AG09309 (cell line): ENCODE measurements around the gene CGRRF1.

Experiments used
- DNase-seq: peaks from one replicate; pipeline ENCODE4 v3.0.0-alpha.2; 2010; ENCODE audit warnings: low read depth
- H3K4me3 ChIP-seq: 2 replicates; pipeline ENCODE4 v1.5.1; 2011; ENCODE audit warnings: mild to moderate bottlenecking, low read depth, low read length, moderate library complexity; ENCODE audit not compliant: control insufficient read depth
- TF ChIP-seq, protein P1 (sequence below): IDR thresholded peaks from 2 replicates; pipeline ENCODE4 v1.5.1; 2011; ENCODE audit warnings: mild to moderate bottlenecking, low read depth, low read length, inconsistent platforms; ENCODE audit not compliant: insufficient read depth, control insufficient read depth; ENCODE audit errors: missing control alignments

Gene CGRRF1, protein sequence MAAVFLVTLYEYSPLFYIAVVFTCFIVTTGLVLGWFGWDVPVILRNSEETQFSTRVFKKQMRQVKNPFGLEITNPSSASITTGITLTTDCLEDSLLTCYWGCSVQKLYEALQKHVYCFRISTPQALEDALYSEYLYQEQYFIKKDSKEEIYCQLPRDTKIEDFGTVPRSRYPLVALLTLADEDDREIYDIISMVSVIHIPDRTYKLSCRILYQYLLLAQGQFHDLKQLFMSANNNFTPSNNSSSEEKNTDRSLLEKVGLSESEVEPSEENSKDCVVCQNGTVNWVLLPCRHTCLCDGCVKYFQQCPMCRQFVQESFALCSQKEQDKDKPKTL

DNA sequence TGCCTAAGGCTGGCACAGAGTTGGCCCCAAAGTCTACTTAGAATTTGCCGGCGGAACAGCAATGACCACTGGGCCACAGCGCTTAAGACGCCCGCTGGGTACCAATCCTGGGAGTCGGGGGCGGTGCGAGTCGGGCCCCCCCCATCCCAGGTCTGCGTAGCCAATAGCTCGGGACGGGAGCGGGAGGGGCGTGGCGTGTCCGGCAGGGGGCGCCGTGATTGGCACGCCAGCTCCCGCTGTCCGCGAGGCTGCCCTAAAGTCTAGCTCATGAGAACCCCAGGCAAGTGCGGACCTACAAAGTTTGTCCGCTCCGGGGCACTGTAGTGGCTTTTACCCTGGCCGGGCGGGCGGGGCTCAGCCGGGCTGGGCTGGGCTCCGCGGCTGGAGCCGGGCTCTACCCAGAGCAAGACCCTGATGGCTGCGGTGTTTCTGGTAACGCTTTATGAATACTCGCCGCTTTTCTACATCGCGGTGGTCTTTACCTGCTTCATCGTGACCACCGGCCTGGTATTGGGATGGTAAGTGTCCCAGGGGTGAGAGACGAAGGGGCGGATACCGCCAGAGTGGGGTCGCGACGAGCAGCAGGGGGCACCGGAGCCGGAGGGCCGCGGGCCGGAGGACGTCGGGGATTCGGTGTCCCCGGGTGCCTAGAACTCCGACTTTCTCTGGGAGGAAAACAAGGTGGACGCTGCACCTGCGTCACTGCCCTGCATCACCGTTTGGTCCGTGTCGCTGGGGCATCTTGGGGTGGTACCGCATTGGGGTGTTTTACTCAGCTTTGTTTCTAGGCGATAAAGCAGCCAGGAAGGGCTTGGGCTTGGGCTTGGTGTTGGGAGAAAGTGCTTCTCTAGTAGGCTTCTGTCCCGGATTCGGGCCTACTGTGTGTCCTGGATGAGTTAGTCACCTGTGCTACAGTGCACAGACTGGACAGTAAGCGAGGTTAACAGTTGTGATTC, at the start of gene CGRRF1:
TSS of gene CGRRF1 (plus strand) at position 361 of the 956 bp plus-strand sequence. CDS start at position 415, 54 bp downstream.
- DNase-seq, result peak; percentile 92
- TF ChIP-seq, protein P1, sequence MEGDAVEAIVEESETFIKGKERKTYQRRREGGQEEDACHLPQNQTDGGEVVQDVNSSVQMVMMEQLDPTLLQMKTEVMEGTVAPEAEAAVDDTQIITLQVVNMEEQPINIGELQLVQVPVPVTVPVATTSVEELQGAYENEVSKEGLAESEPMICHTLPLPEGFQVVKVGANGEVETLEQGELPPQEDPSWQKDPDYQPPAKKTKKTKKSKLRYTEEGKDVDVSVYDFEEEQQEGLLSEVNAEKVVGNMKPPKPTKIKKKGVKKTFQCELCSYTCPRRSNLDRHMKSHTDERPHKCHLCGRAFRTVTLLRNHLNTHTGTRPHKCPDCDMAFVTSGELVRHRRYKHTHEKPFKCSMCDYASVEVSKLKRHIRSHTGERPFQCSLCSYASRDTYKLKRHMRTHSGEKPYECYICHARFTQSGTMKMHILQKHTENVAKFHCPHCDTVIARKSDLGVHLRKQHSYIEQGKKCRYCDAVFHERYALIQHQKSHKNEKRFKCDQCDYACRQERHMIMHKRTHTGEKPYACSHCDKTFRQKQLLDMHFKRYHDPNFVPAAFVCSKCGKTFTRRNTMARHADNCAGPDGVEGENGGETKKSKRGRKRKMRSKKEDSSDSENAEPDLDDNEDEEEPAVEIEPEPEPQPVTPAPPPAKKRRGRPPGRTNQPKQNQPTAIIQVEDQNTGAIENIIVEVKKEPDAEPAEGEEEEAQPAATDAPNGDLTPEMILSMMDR, result peak; percentile 46
- H3K4me3 ChIP-seq, result peak within 1 kb of the TSS; percentile 93

DNA sequence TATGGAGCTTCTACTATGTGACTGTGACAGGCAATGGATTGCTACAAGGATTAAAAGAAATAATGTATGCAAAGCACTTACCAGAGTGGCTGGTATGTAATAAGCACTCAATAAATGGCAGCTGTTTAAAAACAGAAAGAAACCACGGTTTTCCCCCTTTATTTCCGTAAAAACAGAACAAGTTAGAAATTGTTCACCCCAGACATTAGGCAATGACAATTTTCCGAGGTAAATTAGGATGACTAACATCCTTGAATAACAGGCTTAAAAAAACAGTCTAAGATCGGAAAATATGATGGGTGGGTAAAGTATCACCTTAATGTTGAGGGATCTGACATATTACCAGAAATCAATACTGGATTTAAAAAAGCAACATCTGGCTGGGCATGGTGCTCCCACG, 47.7 kb upstream of the CGRRF1 start:
- TF ChIP-seq, protein P1, result no peak
- H3K4me3 ChIP-seq, result no peak overlapping the region
- no peak for DNase-seq

DNA sequence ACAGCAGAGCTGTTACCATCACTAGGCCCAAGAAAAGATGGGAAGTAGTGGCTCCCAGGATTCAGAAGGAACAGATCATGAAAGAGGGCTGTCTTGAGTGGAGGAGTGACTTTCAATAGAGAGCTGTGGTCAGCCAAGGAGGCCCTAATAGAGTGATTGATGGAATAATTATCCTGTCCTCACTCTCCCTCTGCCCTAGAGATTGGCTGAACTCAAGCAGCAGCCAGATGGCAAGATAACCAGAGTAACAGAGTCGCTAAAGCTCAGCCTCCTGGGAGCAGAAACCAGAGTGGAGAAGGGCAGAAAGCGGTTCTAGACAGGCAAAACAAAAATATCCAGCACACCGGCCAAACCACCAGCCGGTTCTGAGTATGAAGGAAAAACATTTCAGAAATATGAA, 44.1 kb upstream of the CGRRF1 start:
- no peak for DNase-seq
- TF ChIP-seq, protein P1, result no peak
- no peak overlapping the region for H3K4me3 ChIP-seq

DNA sequence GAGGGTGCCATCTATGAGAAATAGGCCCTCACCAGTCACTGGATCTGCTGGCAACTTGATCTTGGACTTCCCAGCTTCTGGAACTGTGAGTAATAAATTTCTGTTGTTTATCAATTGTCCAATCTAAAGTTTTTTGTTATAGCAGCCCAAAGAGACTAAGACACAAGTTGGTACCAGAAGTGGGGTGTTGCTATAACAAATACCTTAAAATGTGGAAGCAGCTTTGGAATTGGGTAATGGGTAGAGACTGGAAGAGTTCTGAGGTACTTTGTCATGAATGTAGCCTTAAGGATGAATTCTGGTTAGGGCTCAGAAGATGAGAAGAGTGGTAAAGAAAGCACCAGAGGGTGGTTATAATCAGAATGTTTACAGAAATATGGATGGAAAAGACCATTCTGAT, 42.4 kb upstream of the CGRRF1 start:
- no peak overlapping the region for H3K4me3 ChIP-seq
- no peak for DNase-seq
- TF ChIP-seq, protein P1, result no peak

DNA sequence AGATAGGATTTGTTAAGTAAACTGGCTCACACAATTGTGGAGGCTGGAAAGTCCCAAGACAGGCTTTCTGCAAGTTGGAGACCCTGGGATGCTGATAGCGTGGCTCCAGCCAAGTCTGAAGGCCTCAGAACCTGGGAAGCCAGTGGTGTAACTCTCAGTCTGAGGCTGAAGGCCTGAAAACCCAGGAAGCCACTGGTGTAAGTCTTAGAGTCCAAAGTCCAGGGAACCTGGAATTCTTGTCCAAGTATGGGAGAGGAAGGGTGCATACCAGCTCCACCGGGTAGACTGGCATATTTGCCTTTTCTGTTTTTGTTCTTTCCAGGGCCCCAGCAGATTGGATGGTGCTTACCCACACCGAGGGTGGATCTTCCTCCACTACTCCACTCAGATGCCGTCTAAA, 39.0 kb upstream of the CGRRF1 start:
- DNase-seq, result no peak
- H3K4me3 ChIP-seq, result no peak overlapping the region
- TF ChIP-seq, protein P1, result no peak

DNA sequence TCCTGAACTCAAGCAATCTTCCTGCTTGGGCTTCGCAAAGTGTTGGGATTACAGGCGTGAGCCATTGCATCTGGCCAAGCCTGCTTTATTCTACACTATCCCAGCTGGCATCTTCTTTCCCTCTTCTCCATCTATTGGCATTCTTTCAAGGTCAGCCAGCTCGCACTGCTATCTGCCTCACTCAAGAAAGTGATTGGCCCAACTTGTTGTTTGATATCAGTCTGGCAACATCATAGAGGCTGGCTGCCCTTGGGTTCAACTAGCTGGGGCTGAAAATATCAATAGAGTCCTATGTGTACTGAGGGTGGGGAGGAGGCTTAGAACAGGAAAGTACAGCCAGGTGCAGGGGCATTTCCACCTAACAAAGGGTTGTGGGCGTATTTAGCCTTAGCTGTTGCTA, 38.1 kb upstream of the CGRRF1 start:
- TF ChIP-seq, protein P1, result no peak
- H3K4me3 ChIP-seq, result no peak overlapping the region

More for the DNA sequence above, 38.1 kb upstream of the CGRRF1 start:
- DNase-seq, result no peak
